ENCODE results near the gene SCYGR2. TPM values are rescaled to one million over a fixed set of nuclear protein-coding genes. Genes with fewer than 3 reads are reported as not detected.

The SCYGR2 gene
- total RNA-seq, 4 donors from 2014 or later = not detected

GRCh38 chr2:227579791-227580190, 18.9 kb upstream of the SCYGR2 start:
- TF ChIP-seq CTCF (IDR thresholded peaks at IDR 0.05) (no peak), POLR2A (IDR thresholded peaks at IDR 0.05) (no peak)
- intact Hi-C loops (cut with DNase I; ENCODE audit: low total_unique reads) = no loop called here
- DNase-seq = no peak

GRCh38 chr2:227582369-227582768, 16.3 kb upstream of the SCYGR2 start:
- intact Hi-C loops (cut with DNase I; ENCODE audit: low total_unique reads) = no loop called here
- no peak for DNase-seq
- peaks cover 0 to 5% of the 10 kb centered on the region in 2 donors for H3K9me3 ChIP-seq
- H3K27me3 ChIP-seq = no peaks in the 10 kb centered on the region
- H3K4me1 ChIP-seq = no peaks in the 10 kb centered on the region
- H3K27ac ChIP-seq = no peak overlapping the region
- no peaks in the 10 kb centered on the region for H3K36me3 ChIP-seq
- TF ChIP-seq CTCF (IDR thresholded peaks at IDR 0.05) = no peak
- TF ChIP-seq POLR2A (IDR thresholded peaks at IDR 0.05) = no peak
- H3K4me3 ChIP-seq = no peak overlapping the region

More at GRCh38 chr2:227579791-227580190, 18.9 kb upstream of the SCYGR2 start:
- Histone ChIP-seq H3K9me3 (peaks cover 0 to 5% of the 10 kb centered on the region in 2 donors), H3K4me3 (no peak overlapping the region), H3K27me3 (no peaks in the 10 kb centered on the region), H3K27ac (no peak overlapping the region), H3K4me1 (no peaks in the 10 kb centered on the region), H3K36me3 (no peaks in the 10 kb centered on the region)

- Histone ChIP-seq H3K9me3 (no peaks in the 10 kb centered on the region), H3K36me3 (no peaks in the 10 kb centered on the region), H3K27me3 (no peaks in the 10 kb centered on the region), H3K27ac (no peak overlapping the region), H3K4me1 (no peaks in the 10 kb centered on the region), H3K4me3 (no peak overlapping the region)
- intact Hi-C loops (cut with DNase I; ENCODE audit: low total_unique reads) = no loop called here
- no peak for DNase-seq
- no peak for TF ChIP-seq POLR2A (IDR thresholded peaks at IDR 0.05)
- no peak for TF ChIP-seq CTCF (IDR thresholded peaks at IDR 0.05)
Observed at GRCh38 chr2:227592694-227593387, 5.9 kb upstream of the SCYGR2 start.

GRCh38 chr2:227595797-227596196, 2.9 kb upstream of the SCYGR2 start:
- intact Hi-C loops (cut with DNase I; ENCODE audit: low total_unique reads) = no loop called here
- no peak overlapping the region for H3K27ac ChIP-seq
- no peaks in the 10 kb centered on the region for H3K36me3 ChIP-seq
- no peak for DNase-seq
- TF ChIP-seq POLR2A (IDR thresholded peaks at IDR 0.05) = no peak
- no peak for TF ChIP-seq CTCF (IDR thresholded peaks at IDR 0.05)
- no peaks in the 10 kb centered on the region for H3K27me3 ChIP-seq
- H3K4me1 ChIP-seq = no peaks in the 10 kb centered on the region
- H3K9me3 ChIP-seq = no peaks in the 10 kb centered on the region
- H3K4me3 ChIP-seq = no peak overlapping the region

- H3K27me3 ChIP-seq = no peaks in the 10 kb centered on the region
- intact Hi-C loops (cut with DNase I; ENCODE audit: low total_unique reads) = no loop called here
- no peaks in the 10 kb centered on the region for H3K4me1 ChIP-seq
- no peaks in the 10 kb centered on the region for H3K36me3 ChIP-seq
- H3K9me3 ChIP-seq = no peaks in the 10 kb centered on the region
- H3K4me3 ChIP-seq = no peak overlapping the region
- no peak for TF ChIP-seq POLR2A (IDR thresholded peaks at IDR 0.05)
- TF ChIP-seq CTCF (IDR thresholded peaks at IDR 0.05) = no peak
- DNase-seq = no peak
- no peak overlapping the region for H3K27ac ChIP-seq
Observed at GRCh38 chr2:227597036-227597435, 1.7 kb upstream of the SCYGR2 start.

Data from uterus (tissue), 4 donors.